Thoracic aorta (tissue), 2 donors: ENCODE results near the gene NCAN. TPM values are rescaled to one million over a fixed set of nuclear protein-coding genes. Genes with fewer than 3 reads are reported as not detected.

Experiments used
- ATAC-seq: fragments of 150-250 bp; one replicate; pipeline ENCODE4 v1.8.0; 2017; ENCODE audit warnings: low read depth; ENCODE audit not compliant: insufficient number of reproducible peaks, low FRiP score
- DNase-seq: peaks from one replicate; pipeline ENCODE4 v3.0.0-alpha.2; 2020; ENCODE audit warnings: low spot score
- H3K27ac ChIP-seq, 2 donors: fragments of 200-600 bp; sonication (generic); 1 replicate in 1 of 2; 2 replicates in 1 of 2; pipeline ENCODE4 v1.5.1; 2016; ENCODE audit warnings: mild to moderate bottlenecking in 2 of 2, moderate library complexity in 2 of 2
- H3K27me3 ChIP-seq: fragments of 200-600 bp; sonication (generic); replicated peaks from 2 replicates; pipeline ENCODE4 v1.6.0; 2016; ENCODE audit warnings: mild to moderate bottlenecking; ENCODE audit not compliant: insufficient read depth
- H3K36me3 ChIP-seq: fragments of 200-600 bp; sonication (generic); one replicate; pipeline ENCODE4 v1.5.1; 2016
- H3K4me1 ChIP-seq, 2 donors: fragments of 200-600 bp; sonication (generic); 1 replicate in 1 of 2; 2 replicates in 1 of 2; pipeline versions ENCODE4 v1.5.1 to v1.6.0; 2016; ENCODE audit warnings: low read depth in 2 of 2, mild to moderate bottlenecking in 1 of 2; ENCODE audit not compliant: control insufficient read depth in 1 of 2
- H3K4me3 ChIP-seq: fragments of 200-600 bp; sonication (generic); 2 replicates; pipeline ENCODE4 v1.5.1; 2016; ENCODE audit warnings: mild to moderate bottlenecking
- H3K9me3 ChIP-seq: fragments of 200-600 bp; sonication (generic); 2 replicates; pipeline ENCODE4 v1.5.1; 2016
- total RNA-seq, 2 donors: library from RNA; depleted of rRNA; stranded (reverse); fragments of >200 nt; gene quantifications; one replicate each; pipeline versions ENCODE4 v1.1.0 to v1.2.3, GENCODE V29; 2016
- TF ChIP-seq, protein P1 (sequence below): fragments of 200-600 bp; sonication (generic); IDR thresholded peaks from one replicate; pipeline ENCODE4 v1.5.1; 2019; ENCODE audit warnings: antibody characterized with exemption

Gene NCAN
- total RNA-seq, 2 donors from 2014 or later, result not detected

DNA sequence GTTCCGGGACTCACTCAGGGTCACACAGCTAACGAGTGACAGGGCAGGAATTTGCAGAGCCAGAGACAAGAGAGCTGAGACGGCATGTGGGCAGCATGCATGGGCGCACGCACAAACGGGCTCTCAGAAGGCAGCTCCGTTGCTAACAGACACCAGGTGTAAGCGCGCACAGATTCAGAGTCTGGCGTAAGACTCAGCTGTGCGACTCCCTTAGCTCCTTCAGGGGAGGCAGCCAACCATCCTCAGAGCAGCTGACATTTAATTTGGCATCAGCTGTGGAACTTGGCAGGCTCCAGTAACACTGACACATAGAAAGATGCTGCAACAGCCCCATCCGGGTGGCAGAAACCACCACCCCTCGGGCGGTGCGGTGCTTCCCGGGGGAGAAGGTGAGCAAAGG is 68.8 kb downstream of the NCAN start:
- DNase-seq (no peak), ATAC-seq (no peak)
- H3K27ac ChIP-seq, result no peak overlapping the region
- no peaks in the 10 kb centered on the region for H3K27me3 ChIP-seq
- peaks cover 58% of the 10 kb centered on the region for H3K36me3 ChIP-seq
- no peaks in the 10 kb centered on the region for H3K4me1 ChIP-seq
- H3K9me3 ChIP-seq, result no peaks in the 10 kb centered on the region
- TF ChIP-seq, protein P1, sequence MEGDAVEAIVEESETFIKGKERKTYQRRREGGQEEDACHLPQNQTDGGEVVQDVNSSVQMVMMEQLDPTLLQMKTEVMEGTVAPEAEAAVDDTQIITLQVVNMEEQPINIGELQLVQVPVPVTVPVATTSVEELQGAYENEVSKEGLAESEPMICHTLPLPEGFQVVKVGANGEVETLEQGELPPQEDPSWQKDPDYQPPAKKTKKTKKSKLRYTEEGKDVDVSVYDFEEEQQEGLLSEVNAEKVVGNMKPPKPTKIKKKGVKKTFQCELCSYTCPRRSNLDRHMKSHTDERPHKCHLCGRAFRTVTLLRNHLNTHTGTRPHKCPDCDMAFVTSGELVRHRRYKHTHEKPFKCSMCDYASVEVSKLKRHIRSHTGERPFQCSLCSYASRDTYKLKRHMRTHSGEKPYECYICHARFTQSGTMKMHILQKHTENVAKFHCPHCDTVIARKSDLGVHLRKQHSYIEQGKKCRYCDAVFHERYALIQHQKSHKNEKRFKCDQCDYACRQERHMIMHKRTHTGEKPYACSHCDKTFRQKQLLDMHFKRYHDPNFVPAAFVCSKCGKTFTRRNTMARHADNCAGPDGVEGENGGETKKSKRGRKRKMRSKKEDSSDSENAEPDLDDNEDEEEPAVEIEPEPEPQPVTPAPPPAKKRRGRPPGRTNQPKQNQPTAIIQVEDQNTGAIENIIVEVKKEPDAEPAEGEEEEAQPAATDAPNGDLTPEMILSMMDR, result no peak
- H3K4me3 ChIP-seq, result no peak overlapping the region

DNA sequence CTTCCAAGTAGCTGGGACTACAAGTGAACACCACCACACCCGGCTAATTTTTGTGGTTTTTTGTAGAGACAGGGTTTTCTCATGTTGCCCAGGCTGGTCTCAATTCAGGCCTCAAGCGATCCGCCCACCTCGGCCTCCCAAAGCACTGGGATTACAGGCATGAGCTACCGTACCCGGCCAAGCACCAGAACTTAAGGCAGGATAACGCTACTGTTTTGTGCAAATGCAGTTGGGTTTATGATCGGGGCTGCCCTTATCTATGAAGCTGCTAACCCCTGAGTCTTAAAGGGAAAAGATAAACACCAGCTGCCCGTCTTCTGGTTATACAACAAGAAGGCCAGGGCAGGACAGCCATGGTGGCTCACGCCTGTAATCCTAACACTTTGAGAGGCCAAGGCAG is 73.9 kb downstream of the NCAN start:
- H3K27me3 ChIP-seq, result no peaks in the 10 kb centered on the region
- H3K4me1 ChIP-seq, result no peaks in the 10 kb centered on the region
- H3K9me3 ChIP-seq, result no peaks in the 10 kb centered on the region
- H3K27ac ChIP-seq, result no peak overlapping the region
- no peak overlapping the region for H3K4me3 ChIP-seq
- ATAC-seq (no peak), DNase-seq (no peak)
- H3K36me3 ChIP-seq, result peaks cover 41% of the 10 kb centered on the region
- TF ChIP-seq, protein P1, result no peak

DNA sequence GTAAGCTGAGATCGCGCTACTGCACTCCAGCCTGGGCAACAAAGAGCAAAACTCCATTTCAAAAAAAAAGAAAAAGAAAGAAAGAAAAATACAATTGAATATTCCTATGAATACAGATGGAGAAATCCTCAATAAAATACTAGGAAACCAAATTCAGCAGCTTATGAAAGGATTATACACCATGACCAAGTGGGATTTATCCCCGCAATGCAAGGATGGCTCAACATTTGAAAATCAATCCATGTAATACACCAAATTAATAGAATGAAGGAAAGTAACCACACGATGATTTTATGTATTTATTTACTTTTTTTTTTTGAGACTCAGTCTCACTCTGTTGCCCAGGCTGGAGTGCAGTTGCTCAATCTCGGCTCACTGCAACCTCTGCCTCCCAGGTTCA is 80.8 kb downstream of the NCAN start:
- no peak for ATAC-seq
- H3K36me3 ChIP-seq, result peaks cover 34% of the 10 kb centered on the region
- H3K9me3 ChIP-seq, result no peaks in the 10 kb centered on the region
- H3K4me3 ChIP-seq, result no peak overlapping the region
- H3K4me1 ChIP-seq, result no peaks in the 10 kb centered on the region
- no peaks in the 10 kb centered on the region for H3K27me3 ChIP-seq
- no peak for DNase-seq
- TF ChIP-seq, protein P1, result no peak
- no peak overlapping the region for H3K27ac ChIP-seq

DNA sequence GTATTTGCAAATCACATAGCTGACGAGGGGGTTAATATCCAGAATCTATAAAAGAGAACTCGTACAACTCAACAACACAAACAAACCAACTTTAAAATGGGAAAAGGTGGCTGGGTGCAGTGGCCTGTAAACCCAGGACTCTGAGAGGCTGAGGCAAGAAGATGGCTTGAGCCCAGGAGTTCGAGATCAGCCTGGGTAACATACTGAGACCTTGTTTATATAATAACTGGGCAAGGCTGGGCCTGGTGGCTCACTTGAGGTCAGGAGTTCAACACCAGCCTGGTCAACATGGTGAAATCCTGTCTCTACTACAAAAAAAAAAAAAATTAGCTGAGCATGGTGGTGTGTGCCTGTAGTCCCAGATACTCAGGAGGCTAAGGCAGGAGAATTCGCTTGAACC is 83.2 kb downstream of the NCAN start:
- peaks cover 21% of the 10 kb centered on the region for H3K36me3 ChIP-seq
- TF ChIP-seq, protein P1, result no peak
- no peaks in the 10 kb centered on the region for H3K9me3 ChIP-seq
- no peaks in the 10 kb centered on the region for H3K27me3 ChIP-seq
- DNase-seq (no peak), ATAC-seq (no peak)
- H3K4me3 ChIP-seq, result no peak overlapping the region
- H3K27ac ChIP-seq, result no peak overlapping the region
- H3K4me1 ChIP-seq, result no peaks in the 10 kb centered on the region

DNA sequence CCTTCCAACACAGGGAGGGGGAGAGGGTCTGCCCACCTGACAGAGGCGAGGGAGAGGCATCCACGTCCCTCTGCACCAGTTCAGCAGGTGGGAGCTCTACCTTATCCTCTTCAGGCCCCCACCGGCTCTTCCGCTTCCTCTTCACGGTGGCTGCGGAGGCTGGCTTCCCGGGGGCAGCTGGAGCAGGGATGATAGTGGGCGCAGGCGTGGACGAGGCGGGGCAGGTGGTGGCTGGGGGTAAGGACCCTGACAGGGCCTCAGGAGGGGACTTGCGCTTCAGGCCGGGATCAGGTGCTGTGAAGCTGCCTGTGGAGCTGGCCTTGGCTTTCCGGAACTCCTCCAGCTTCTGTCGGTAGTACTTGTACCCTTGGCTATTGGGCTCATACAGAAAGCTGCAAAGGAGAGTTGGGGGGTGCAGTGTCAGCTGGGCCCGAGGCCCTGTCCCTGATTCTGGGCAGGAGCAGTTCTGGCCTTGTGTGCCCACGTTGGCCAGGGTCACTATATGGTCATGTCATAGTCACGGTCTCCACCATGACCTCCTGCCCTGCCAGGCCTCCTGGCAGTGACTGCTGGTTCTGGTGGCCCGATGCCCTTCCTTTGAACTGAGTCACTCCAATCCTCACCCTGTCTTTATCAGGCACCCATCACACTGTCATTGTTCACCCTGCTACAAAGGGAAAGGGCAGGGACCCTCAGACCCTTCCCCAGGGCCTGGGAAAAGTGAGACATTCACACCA is 85.4 kb downstream of the NCAN start:
- Histone ChIP-seq H3K4me3 (no peak overlapping the region), H3K27me3 (no peaks in the 10 kb centered on the region), H3K4me1 (no peaks in the 10 kb centered on the region), H3K9me3 (no peaks in the 10 kb centered on the region), H3K27ac (no peak overlapping the region), H3K36me3 (peaks cover 27% of the 10 kb centered on the region)
- DNase-seq (no peak), ATAC-seq (no peak)
- TF ChIP-seq, protein P1, result no peak
